GM12878 (cell line): ENCODE results near the gene MXD4. TPM values are rescaled to one million over a fixed set of nuclear protein-coding genes. Genes with fewer than 3 reads are reported as not detected.

ENCODE experiments used
- BMI1 ChIP-seq: fragments of 450-650 bp; IDR thresholded peaks from 2 replicates; pipeline ENCODE4 v1.6.1; 2016; ENCODE audit warnings: mild to moderate bottlenecking, moderate library complexity, borderline replicate concordance
- CTCF ChIP-seq, 3 experiments: IDR thresholded peaks in 2 of 3; conservative IDR thresholded peaks in 1 of 3; 2 replicates each; pipeline ENCODE4 v1.5.1; 2011; ENCODE audit warnings: low read depth in 3 of 3, low read length in 3 of 3, mild to moderate bottlenecking in 3 of 3, control low read depth in 2 of 3, moderate library complexity in 2 of 3, inconsistent platforms in 1 of 3, mixed read lengths in 1 of 3; ENCODE audit not compliant: control insufficient read depth in 2 of 3, insufficient read depth in 1 of 3; ENCODE audit errors: extremely low read depth in 1 of 3
- IKZF1 ChIP-seq: fragments of 450-650 bp; conservative IDR thresholded peaks from 2 replicates; pipeline ENCODE4 v1.6.1; 2017; ENCODE audit warnings: antibody characterized with exemption, mild to moderate bottlenecking
- IKZF2 ChIP-seq, 2 experiments: fragments of 450-650 bp; IDR thresholded peaks; 2 replicates each; pipeline ENCODE4 v1.6.1; 2017; ENCODE audit warnings: mild to moderate bottlenecking in 2 of 2, moderate library complexity in 2 of 2
- KLF5 ChIP-seq: fragments of 450-650 bp; IDR thresholded peaks from 2 replicates; pipeline ENCODE4 v1.6.1; 2014; ENCODE audit warnings: mild to moderate bottlenecking; ENCODE audit not compliant: partially characterized antibody
- MEF2B ChIP-seq: fragments of 450-650 bp; IDR thresholded peaks from 2 replicates; pipeline ENCODE4 v1.6.1; 2018; ENCODE audit warnings: mild to moderate bottlenecking, moderate library complexity; ENCODE audit not compliant: partially characterized antibody, poor library complexity, severe bottlenecking
- MTA3 ChIP-seq: IDR thresholded peaks from 2 replicates; pipeline ENCODE4 v1.6.1; 2012; ENCODE audit warnings: low read length, inconsistent platforms, borderline replicate concordance
- MYB ChIP-seq: fragments of 150-350 bp; IDR thresholded peaks from 2 replicates; pipeline ENCODE4 v1.6.1; 2014; ENCODE audit warnings: mild to moderate bottlenecking, low read depth, low read length, borderline replicate concordance
- PRDM15 ChIP-seq: fragments of 450-650 bp; formaldehyde crosslinking; IDR thresholded peaks from 2 replicates; pipeline ENCODE4 v1.4.0; 2020; ENCODE audit warnings: mild to moderate bottlenecking, moderate library complexity
- SMAD5 ChIP-seq: IDR thresholded peaks from 2 replicates; pipeline ENCODE4 v1.6.1; 2016; ENCODE audit warnings: antibody characterized with exemption, low read depth
- SMARCA5 ChIP-seq: fragments of 450-650 bp; IDR thresholded peaks from 2 replicates; pipeline ENCODE4 v1.6.1; 2017; ENCODE audit warnings: mild to moderate bottlenecking
- SUPT20H ChIP-seq: IDR thresholded peaks from 2 replicates; pipeline ENCODE4 v1.6.1; 2011; ENCODE audit warnings: low read depth, mild to moderate bottlenecking, low read length, moderate library complexity, borderline replicate concordance; ENCODE audit not compliant: control insufficient read depth
- TCF12 ChIP-seq: IDR thresholded peaks from 2 replicates; pipeline ENCODE4 v1.6.1; 2011; ENCODE audit warnings: low read depth, mild to moderate bottlenecking, low read length
- ZNF207 ChIP-seq: fragments of 450-650 bp; IDR thresholded peaks from 2 replicates; pipeline ENCODE4 v1.6.1; 2014; ENCODE audit warnings: antibody characterized with exemption, mild to moderate bottlenecking, borderline replicate concordance
- polyA plus RNA-seq, 11 experiments: library from polyadenylated mRNA; depleted of rRNA in 4 of 11; unstranded in 6 of 11; stranded (reverse) in 5 of 11; fragments of >200 nt; fragmentation: Nextera tagmentation in 4 of 11; fragmentation: Illumina TruSeq in 1 of 11; extraction: Ambion mirVana in 4 of 11; extraction: Trizol in 1 of 11; gene quantifications; 1 replicate in 1 of 11; 2 replicates in 10 of 11; pipeline versions ENCODE4 v1.2.1 to v1.2.3, GENCODE V29; 2011 to 2016; ENCODE audit warnings: inconsistent platforms in 2 of 11, missing spikeins in 2 of 11, low read depth in 1 of 11
- total RNA-seq, 4 experiments: library from RNA; depleted of rRNA in 3 of 4; stranded (reverse); fragments of >200 nt in 3 of 4; fragmentation: Illumina TruSeq in 1 of 4; extraction: Trizol in 1 of 4; gene quantifications; 2 replicates each; pipeline versions ENCODE4 v1.2.1 to v1.2.3, GENCODE V29; 2013 to 2021
- TF ChIP-seq, protein P1 (sequence below): fragments of 450-650 bp; IDR thresholded peaks from 2 replicates; pipeline ENCODE4 v1.6.1; 2016; ENCODE audit warnings: mild to moderate bottlenecking
- TF ChIP-seq, protein P2 (sequence below): fragments of 450-650 bp; IDR thresholded peaks from 2 replicates; pipeline ENCODE4 v1.6.1; 2017; ENCODE audit warnings: borderline replicate concordance
- TF ChIP-seq, protein P3 (sequence below): IDR thresholded peaks from 2 replicates; pipeline ENCODE4 v1.6.1; 2011; ENCODE audit warnings: low read depth, mild to moderate bottlenecking, low read length, moderate library complexity, borderline replicate concordance; ENCODE audit errors: extremely low read depth

The MXD4 gene
- total and polyA plus RNA-seq, 10 of the 15 experiments (the other 5 are each of a cell fraction or from before 2014, with no cell fraction given): 0.21 to 25.6 (median 5.2) TPM

GRCh38 chr4:2220016-2220630 is 41.8 kb downstream of the MXD4 start (continued):
- TF ChIP-seq BMI1: no peak
- TF ChIP-seq, protein P1, sequence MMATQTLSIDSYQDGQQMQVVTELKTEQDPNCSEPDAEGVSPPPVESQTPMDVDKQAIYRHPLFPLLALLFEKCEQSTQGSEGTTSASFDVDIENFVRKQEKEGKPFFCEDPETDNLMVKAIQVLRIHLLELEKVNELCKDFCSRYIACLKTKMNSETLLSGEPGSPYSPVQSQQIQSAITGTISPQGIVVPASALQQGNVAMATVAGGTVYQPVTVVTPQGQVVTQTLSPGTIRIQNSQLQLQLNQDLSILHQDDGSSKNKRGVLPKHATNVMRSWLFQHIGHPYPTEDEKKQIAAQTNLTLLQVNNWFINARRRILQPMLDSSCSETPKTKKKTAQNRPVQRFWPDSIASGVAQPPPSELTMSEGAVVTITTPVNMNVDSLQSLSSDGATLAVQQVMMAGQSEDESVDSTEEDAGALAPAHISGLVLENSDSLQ: no peak
- TF ChIP-seq PRDM15: no peak
- TF ChIP-seq MEF2B: no peak
- no peak for TF ChIP-seq MTA3
- TF ChIP-seq, protein P2, sequence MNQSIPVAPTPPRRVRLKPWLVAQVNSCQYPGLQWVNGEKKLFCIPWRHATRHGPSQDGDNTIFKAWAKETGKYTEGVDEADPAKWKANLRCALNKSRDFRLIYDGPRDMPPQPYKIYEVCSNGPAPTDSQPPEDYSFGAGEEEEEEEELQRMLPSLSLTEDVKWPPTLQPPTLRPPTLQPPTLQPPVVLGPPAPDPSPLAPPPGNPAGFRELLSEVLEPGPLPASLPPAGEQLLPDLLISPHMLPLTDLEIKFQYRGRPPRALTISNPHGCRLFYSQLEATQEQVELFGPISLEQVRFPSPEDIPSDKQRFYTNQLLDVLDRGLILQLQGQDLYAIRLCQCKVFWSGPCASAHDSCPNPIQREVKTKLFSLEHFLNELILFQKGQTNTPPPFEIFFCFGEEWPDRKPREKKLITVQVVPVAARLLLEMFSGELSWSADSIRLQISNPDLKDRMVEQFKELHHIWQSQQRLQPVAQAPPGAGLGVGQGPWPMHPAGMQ: no peak
- TF ChIP-seq TCF12: peak; percentile 43; the same call in 1 of the 2 replicates
- TF ChIP-seq ZNF207: no peak
- no peak for TF ChIP-seq SUPT20H
- peak; percentile 77 for TF ChIP-seq SMARCA5
- TF ChIP-seq KLF5: no peak
- TF ChIP-seq SMAD5: no peak
- TF ChIP-seq MYB: no peak
- TF ChIP-seq IKZF2 (IDR thresholded peaks at IDR 0.05): no peak
- TF ChIP-seq CTCF (IDR thresholded peaks at IDR 0.05 in 2 of 3, conservative IDR thresholded peaks at IDR 0.05 in 1 of 3; ENCODE audit: control insufficient read depth in 2 of 3, extremely low read depth in 1 of 3, insufficient read depth in 1 of 3, low read depth in 3 of 3, low read length in 3 of 3): peak; percentile 93 to 95 (median 93)
- TF ChIP-seq IKZF1: no peak
- TF ChIP-seq, protein P3, sequence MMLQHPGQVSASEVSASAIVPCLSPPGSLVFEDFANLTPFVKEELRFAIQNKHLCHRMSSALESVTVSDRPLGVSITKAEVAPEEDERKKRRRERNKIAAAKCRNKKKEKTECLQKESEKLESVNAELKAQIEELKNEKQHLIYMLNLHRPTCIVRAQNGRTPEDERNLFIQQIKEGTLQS: no peak
